Panc1 (cell line): Measurements from ENCODE around the gene NDUFB3.

Experiments
- TCF7L2 ChIP-seq: IDR thresholded peaks from 2 replicates; pipeline ENCODE4 v1.6.1; 2011; ENCODE audit warnings: mild to moderate bottlenecking, low read depth, low read length, inconsistent platforms
- TF ChIP-seq, protein P1 (sequence below): fragments of 450-650 bp; IDR thresholded peaks from 2 replicates; pipeline ENCODE4 v1.5.1; 2017; ENCODE audit warnings: mild to moderate bottlenecking

DNA sequence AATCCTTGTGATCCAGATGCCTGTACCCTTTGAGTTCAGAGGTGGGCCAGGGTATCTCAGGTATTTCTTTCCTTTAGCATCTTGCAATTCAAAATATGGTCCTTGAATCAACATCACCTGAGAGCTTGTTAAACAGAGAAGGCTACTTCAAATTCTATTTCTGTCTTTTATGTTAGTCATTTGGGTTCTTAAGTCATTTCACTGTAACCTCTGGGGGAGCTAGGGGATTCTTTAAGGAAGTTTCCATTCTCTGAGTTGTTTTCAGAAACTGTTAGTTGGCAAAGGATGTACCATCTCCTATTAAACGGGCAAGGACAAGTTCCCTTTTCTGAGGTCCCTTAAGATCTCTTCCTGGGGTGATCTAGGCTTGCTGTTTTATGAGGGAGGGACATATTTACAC, 60.7 kb downstream of the NDUFB3 start:
- TF ChIP-seq, protein P1, sequence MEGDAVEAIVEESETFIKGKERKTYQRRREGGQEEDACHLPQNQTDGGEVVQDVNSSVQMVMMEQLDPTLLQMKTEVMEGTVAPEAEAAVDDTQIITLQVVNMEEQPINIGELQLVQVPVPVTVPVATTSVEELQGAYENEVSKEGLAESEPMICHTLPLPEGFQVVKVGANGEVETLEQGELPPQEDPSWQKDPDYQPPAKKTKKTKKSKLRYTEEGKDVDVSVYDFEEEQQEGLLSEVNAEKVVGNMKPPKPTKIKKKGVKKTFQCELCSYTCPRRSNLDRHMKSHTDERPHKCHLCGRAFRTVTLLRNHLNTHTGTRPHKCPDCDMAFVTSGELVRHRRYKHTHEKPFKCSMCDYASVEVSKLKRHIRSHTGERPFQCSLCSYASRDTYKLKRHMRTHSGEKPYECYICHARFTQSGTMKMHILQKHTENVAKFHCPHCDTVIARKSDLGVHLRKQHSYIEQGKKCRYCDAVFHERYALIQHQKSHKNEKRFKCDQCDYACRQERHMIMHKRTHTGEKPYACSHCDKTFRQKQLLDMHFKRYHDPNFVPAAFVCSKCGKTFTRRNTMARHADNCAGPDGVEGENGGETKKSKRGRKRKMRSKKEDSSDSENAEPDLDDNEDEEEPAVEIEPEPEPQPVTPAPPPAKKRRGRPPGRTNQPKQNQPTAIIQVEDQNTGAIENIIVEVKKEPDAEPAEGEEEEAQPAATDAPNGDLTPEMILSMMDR = no peak
- TF ChIP-seq TCF7L2 = no peak
